ENCODE results near the gene BET1L. TPM values are rescaled to one million over a fixed set of nuclear protein-coding genes. Genes with fewer than 3 reads are reported as not detected.

BET1L gene
- total and polyA plus RNA-seq, 10 of the 15 experiments (the other 5 are each of a cell fraction or from before 2014, with no cell fraction given) = 6.7 to 55.4 (median 39.7) TPM

GRCh38 chr11:211741-212140, 4.5 kb upstream of the BET1L start (continued):
- TF ChIP-seq, protein P1, sequence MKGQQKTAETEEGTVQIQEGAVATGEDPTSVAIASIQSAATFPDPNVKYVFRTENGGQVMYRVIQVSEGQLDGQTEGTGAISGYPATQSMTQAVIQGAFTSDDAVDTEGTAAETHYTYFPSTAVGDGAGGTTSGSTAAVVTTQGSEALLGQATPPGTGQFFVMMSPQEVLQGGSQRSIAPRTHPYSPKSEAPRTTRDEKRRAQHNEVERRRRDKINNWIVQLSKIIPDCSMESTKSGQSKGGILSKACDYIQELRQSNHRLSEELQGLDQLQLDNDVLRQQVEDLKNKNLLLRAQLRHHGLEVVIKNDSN (IDR thresholded peaks at IDR 0.05; ENCODE audit: borderline replicate concordance, extremely low read length, insufficient read depth, low read depth, low read length) = no peak

- no peaks in the 10 kb centered on the region for H3K27me3 ChIP-seq (replicated peaks in 1 of 2; ENCODE audit: control insufficient read depth in 2 of 2, insufficient read depth in 2 of 2, low read length in 1 of 2)
- TF ChIP-seq MTA2 (IDR thresholded peaks at IDR 0.05; ENCODE audit: low read depth) (no peak), SPI1 (IDR thresholded peaks at IDR 0.05; ENCODE audit: borderline replicate concordance, insufficient read depth, low read depth, low read length) (no peak), MYB (IDR thresholded peaks at IDR 0.05; ENCODE audit: borderline replicate concordance, low read depth, low read length) (no peak)
- TF ChIP-seq, protein P2, sequence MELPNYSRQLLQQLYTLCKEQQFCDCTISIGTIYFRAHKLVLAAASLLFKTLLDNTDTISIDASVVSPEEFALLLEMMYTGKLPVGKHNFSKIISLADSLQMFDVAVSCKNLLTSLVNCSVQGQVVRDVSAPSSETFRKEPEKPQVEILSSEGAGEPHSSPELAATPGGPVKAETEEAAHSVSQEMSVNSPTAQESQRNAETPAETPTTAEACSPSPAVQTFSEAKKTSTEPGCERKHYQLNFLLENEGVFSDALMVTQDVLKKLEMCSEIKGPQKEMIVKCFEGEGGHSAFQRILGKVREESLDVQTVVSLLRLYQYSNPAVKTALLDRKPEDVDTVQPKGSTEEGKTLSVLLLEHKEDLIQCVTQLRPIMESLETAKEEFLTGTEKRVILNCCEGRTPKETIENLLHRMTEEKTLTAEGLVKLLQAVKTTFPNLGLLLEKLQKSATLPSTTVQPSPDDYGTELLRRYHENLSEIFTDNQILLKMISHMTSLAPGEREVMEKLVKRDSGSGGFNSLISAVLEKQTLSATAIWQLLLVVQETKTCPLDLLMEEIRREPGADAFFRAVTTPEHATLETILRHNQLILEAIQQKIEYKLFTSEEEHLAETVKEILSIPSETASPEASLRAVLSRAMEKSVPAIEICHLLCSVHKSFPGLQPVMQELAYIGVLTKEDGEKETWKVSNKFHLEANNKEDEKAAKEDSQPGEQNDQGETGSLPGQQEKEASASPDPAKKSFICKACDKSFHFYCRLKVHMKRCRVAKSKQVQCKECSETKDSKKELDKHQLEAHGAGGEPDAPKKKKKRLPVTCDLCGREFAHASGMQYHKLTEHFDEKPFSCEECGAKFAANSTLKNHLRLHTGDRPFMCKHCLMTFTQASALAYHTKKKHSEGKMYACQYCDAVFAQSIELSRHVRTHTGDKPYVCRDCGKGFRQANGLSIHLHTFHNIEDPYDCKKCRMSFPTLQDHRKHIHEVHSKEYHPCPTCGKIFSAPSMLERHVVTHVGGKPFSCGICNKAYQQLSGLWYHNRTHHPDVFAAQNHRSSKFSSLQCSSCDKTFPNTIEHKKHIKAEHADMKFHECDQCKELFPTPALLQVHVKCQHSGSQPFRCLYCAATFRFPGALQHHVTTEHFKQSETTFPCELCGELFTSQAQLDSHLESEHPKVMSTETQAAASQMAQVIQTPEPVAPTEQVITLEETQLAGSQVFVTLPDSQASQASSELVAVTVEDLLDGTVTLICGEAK (IDR thresholded peaks at IDR 0.05; ENCODE audit: borderline replicate concordance) = no peak
- ChIA-PET SMC1A (ENCODE audit: uncharacterized antibody, unreplicated experiment) (no interaction called here), CTCF (no interaction called here), POLR2A (no interaction called here), RAD21 (ENCODE audit: unreplicated experiment) (no interaction called here)
- H3K36me3 ChIP-seq (ENCODE audit: control insufficient read depth in 2 of 2, insufficient read depth in 2 of 2, low read length in 1 of 2) = peaks cover 24 to 39% of the 10 kb centered on the region in 2 experiments
- no TSS peak for BruUV-seq (replicated peaks)
- no peak for DNase-seq (ENCODE audit: low read depth, low spot score)
- H3K27ac ChIP-seq (ENCODE audit: control insufficient read depth, insufficient read depth) = no peak overlapping the region
- H3K9me3 ChIP-seq (replicated peaks; ENCODE audit: control insufficient read depth, insufficient read depth, low read length) = no peaks in the 10 kb centered on the region
- H3K4me1 ChIP-seq (ENCODE audit: control insufficient read depth, insufficient read depth, low read length) = peaks cover 16% of the 10 kb centered on the region
- no peak overlapping the region for H3K4me2 ChIP-seq (ENCODE audit: control insufficient read depth, insufficient read depth)
- no peak overlapping the region for H2AFZ ChIP-seq (ENCODE audit: control insufficient read depth, low read depth, low read length)
- no peaks in the 10 kb centered on the region; the same call in 1 of the 2 replicates for H4K20me1 ChIP-seq (ENCODE audit: control insufficient read depth, insufficient read depth)
- no peak overlapping the region for H3K9ac ChIP-seq (ENCODE audit: control insufficient read depth, insufficient read depth, low read length)
- FAIRE-seq = no peak
- no peak for ATAC-seq
- WGBS (ENCODE audit: insufficient coverage, insufficient replicate concordance, low lambda C conversion rate, missing lambda C conversion rate) = 84% methylated on average over 5 of the region's 5 CpGs
- H3K79me2 ChIP-seq (ENCODE audit: control insufficient read depth, insufficient read depth, low read length) = peaks cover 40% of the 10 kb centered on the region
- in situ Hi-C loops (cut with MboI) (no loop called here), intact Hi-C loops (cut with micrococcal nuclease; ENCODE audit: unreplicated experiment) (no loop called here)
- no peak overlapping the region for H3K4me3 ChIP-seq
Measured at GRCh38 chr11:211295-211694, 4.1 kb upstream of the BET1L start.

All from GM12878 (cell line).